HG02678 (cell line): ENCODE measurements around the gene PIEZO2.

Experiments
- ATAC-seq: cut with Tn5 transposase; IDR thresholded peaks from one replicate; pipeline ENCODE4 v1.9.1; 2021; ENCODE audit warnings: mild to moderate bottlenecking, moderate library complexity; ENCODE audit not compliant: unreplicated experiment

PIEZO2 gene

GRCh38 chr18:10798727-10799550 lies 350.4 kb downstream of the PIEZO2 start:
- ATAC-seq, result no peak

- ATAC-seq, result no peak
Measured at GRCh38 chr18:10797896-10798295, 351.5 kb downstream of the PIEZO2 start.

- no peak for ATAC-seq
Measured at GRCh38 chr18:10794771-10795170, 354.6 kb downstream of the PIEZO2 start.

- ATAC-seq, result no peak
Measured at GRCh38 chr18:10793730-10794370, 355.5 kb downstream of the PIEZO2 start.

- no peak for ATAC-seq
Measured at GRCh38 chr18:10792181-10792580, 357.2 kb downstream of the PIEZO2 start.

- no peak for ATAC-seq
Measured at GRCh38 chr18:10791169-10791831, 358.1 kb downstream of the PIEZO2 start.

- no peak for ATAC-seq
Measured at GRCh38 chr18:10789180-10789579, 360.2 kb downstream of the PIEZO2 start.

- ATAC-seq, result peak; percentile 88
Measured at GRCh38 chr18:10787293-10787901, 362.0 kb downstream of the PIEZO2 start.

- no peak for ATAC-seq
Measured at GRCh38 chr18:10785798-10786197, 363.6 kb downstream of the PIEZO2 start.

- no peak for ATAC-seq
Measured at GRCh38 chr18:10784596-10785202, 364.7 kb downstream of the PIEZO2 start.

GRCh38 chr18:10783941-10784340 lies 365.4 kb downstream of the PIEZO2 start:
- ATAC-seq, result no peak

- ATAC-seq, result no peak
Measured at GRCh38 chr18:10776493-10776892, 372.9 kb downstream of the PIEZO2 start.

GRCh38 chr18:10775026-10775425 lies 374.3 kb downstream of the PIEZO2 start:
- ATAC-seq, result no peak

GRCh38 chr18:10771053-10771709 lies 378.2 kb downstream of the PIEZO2 start:
- ATAC-seq, result no peak

- no peak for ATAC-seq
Measured at GRCh38 chr18:10770264-10770663, 379.1 kb downstream of the PIEZO2 start.

- ATAC-seq, result no peak
Measured at GRCh38 chr18:10768221-10768620, 381.1 kb downstream of the PIEZO2 start.

- ATAC-seq, result no peak
Measured at GRCh38 chr18:10767658-10768057, 381.7 kb downstream of the PIEZO2 start.

- ATAC-seq, result no peak
Measured at GRCh38 chr18:10760986-10761385, 388.4 kb downstream of the PIEZO2 start.

- no peak for ATAC-seq
Measured at GRCh38 chr18:10759241-10759640, 390.1 kb downstream of the PIEZO2 start.

GRCh38 chr18:10757946-10758345 lies 391.4 kb downstream of the PIEZO2 start:
- no peak for ATAC-seq
